Measurements from ENCODE around the gene WWP2.
"Not testable (repeated sequence)": the region's sequence is repeated elsewhere in the genome, so short reads cannot be mapped to it uniquely, and the experiment has no call there.

Gene WWP2

DNA sequence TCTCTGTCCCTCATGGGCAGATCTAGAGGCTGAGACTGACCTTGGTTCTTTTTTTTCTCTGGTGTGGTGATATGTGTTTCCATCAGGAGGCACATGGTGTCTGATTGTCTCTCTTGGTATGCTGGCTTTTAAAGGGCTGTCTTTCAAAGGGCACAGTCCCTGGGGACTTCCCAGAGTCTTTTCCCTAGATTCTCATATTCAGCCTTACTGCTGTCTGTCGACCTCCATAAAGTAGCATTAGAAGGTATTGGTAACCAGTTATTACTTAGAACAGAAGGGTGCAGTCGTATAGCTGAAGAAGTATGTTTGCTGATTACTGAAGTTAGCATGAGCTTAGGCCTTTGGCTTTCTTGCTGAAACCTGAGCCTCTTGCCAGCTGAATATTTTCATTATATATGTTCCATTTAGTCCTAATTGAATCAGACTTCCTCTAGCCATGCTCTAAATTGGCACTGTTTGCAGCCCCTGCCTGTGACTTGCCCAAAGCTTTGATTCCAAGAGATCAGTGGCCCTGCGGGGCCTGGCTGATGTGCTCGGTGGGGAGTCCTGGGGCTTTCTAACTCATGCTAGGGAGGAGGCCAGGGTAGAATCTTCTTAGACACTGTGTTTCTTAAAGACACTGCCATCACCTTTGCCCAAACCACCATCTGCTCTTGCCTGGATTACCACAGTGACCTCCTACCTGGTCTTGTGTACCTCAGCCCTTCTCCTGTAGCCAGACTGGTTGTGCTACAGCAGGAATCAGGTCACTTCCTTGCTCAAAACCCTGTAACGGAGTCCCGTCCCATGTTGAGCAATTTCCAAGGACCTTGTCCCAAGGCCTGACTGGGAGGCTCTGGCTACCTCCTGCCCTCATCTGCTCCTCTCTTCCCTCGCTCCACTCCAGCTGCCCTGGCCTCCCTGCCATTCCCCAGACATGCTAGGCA is 71.5 kb downstream of the WWP2 start:
- DNase-seq: no peak

DNA sequence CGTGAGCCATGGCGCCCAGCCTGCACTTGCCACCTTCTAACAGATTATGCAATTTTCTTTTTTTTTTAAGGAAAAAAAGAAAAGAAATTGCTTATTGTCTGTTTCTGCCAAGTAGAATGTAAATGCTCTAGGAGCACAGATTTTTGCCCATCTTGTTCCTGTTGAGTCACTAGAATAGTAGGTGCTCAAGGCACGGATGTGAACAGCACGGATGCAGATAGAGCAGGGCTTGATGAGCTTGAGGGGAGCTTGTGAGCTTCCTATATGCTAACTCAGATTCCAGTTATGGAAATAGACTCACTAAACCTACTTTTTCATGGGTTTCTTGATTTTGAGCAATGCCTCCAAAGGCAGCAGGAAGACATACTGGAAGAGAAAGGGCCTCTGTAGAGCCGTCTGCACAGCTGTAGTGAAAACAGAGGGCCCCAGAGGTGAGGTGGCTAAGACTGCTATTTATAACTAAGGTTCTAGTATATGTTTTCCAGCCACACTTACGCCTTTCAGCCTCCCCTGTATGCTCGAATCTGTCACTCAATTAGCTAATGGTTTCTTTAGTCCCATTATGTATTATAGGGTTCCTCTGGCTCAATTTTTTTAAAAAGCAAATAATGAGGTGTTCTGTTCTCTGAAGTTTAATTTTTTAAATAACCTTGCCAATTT is 72.8 kb downstream of the WWP2 start:
- no peak for DNase-seq

DNA sequence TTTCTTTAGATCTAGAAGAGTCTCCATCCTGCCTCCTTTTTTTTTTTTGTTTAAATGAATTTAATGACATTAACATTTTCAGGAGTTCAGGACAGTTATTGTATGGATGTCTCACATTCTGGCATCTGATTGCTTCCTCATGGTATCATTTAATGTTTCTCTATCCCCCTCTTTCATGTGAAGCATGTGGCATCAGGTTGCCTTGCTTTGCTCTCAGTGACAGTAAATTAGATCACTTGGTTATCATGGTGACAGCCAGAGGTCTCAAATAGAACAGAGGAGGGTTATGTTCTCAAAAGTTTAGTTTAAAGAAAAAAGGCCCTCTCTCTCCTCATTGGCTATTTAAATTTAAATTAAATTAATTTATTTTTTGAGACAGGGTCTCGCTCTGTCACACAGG is 74.1 kb downstream of the WWP2 start:
- DNase-seq: no peak

DNA sequence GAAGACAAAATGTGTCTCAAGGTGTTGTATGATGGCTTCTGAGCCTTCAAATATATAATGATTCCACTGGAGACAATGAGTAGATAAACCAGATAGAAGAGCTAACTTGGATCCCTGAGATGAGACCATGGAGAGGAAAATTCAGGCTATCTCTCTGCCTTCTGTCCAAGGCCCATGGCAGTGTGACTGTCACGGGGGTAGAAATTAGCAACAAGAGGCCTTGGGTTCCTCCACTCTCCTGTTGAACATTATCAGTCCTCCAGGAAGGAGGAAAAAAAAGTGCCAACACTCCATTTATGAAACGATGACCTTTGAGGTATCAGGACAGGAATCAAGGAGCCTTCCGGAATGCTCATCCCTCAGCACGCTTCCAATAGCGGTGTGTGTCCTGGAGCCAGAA is 75.2 kb downstream of the WWP2 start:
- no peak for DNase-seq

DNA sequence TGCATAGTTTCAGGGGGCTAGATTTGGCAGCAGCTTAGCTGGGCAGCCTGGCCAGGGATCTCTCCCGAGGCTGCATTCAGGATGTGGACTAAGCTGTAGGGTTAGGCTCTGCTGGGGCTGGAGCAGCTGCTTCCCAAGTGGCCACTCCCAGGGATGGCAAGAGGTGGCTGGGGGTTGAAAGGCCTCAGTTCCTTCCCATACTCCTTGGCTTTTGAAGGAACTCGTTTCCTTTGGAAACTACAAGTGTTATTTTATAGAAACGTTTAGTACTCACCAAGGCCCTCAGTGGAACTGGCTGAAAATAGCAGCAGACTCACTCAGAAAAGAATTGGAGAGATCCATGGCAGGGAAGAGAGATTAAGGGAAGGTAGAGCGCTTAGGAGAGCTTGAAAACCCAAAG is 76.4 kb downstream of the WWP2 start:
- DNase-seq: no peak

DNA sequence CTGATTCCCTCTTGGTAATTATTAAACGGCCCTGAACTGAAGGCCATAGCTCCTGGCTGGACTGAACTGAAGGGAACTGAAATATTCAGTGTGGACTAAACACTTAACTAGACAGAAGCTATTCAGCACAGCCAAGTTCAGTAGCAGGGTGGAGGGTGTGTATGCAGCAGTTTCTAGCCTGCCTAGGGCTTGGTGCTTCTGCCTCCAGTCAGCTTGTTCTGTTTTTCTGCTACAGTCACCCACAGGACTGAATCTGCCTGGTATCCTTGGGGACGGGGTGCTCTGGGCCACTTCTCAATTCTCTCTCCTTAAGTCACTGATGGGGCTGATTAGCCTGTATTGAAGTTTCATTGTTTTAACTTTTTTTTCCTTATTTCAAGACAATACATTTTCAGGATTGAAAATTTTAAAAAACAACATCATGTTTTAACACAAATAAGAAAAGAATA is 77.1 kb downstream of the WWP2 start:
- no peak for DNase-seq

DNA sequence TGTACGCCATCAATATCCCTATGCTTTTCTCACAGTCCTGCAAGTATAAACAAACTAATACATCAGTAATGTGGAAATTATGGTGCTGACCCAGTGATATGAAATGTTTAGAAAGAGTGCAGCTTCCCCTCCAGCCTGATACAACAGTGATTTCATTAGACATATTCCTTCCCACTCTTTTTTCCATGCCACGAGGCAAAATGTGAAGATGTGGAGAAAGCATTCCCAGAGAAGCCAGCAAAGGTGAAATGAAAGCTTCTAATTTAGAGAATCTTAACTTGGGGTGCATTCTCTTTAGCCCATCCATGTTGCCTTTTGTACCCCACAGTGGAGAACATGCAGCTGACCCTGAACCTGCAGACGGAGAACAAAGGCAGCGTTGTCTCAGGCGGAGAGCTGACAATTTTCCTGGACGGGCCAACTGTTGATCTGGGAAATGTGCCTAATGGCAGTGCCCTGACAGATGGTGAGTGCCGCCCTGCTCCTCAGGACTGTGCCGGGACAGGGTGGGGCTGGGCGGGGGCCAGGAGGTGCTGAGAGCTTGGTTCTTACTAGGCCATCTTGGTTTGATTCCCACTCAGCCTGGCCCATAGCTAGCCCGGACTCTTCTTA is 77.8 kb downstream of the WWP2 start:
- no peak for DNase-seq

DNA sequence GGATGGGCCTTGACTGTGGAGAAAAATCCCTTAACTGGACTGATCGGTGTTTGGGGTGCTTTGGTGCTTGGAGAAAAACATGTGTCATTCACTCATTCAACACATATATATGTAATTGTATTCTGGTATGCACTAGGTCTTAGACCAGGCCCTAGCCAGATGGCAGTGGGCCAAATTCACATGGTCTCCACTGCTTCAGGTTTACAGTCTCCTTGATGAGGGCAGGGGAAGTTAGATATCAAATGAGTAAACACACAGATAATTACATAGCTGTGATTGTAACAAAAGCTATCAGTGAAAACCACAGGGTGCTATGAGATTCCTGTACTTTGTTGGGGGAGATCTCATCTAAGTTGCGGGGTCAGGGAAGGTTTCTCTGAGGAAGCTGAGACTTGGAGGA is 78.8 kb downstream of the WWP2 start:
- DNase-seq: no peak

DNA sequence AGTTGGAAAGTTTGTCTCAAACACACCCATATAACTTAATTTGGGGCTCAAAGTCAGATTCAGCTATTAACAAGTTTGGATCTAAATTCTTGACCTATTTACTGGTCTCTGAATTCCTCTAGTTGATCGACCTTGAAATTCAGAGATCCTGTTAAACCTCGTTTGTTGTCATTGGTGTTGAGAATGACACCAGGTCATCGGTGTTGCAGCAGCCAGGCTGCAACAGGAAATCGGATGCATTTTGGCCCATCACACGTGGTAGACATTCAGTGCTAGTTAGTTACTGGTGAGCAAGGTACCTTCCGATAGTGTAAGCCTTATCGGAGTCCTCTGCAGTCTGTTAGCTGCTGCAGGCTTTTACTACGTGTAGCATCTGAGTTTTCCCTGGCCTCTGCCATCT is 82.3 kb downstream of the WWP2 start:
- DNase-seq: no peak

DNA sequence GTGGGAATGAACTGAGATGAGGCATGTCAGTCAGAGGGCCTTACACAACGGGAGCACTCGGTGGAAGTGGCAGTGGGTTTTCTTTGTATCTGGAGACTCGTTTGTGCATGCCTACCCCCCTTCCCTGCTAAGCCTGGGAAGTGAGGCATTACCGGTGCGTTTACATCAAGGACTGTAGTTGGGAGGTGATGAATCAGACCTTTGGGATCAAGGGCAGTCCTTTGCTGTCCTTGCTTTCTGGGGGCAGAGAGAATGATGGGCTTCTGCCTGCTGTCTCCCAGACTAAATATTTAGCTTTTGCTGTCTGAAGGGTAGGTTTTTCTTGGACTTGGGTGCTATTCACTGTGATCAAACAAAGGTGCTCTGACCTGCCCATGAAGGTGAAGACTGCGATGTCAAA is 83.0 kb downstream of the WWP2 start:
- no peak for DNase-seq

DNA sequence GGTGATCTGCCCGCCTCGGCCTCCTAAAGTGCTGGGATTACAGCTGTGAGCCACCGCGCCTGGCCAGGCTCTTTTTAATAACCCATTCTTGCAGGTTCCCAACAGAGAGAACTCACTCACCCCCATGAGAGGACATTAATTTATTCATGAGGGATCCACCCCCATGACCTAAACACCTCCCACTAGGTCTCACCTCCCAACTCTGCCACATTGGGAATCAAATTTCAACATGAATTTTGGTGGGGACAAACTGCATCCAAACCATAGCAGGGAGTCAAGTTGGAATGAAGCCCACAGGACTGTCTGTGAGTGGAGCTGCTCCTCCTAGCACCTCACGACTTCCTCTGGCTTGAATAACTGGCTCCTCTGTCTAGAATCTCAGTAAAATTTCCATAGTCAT is 85.5 kb downstream of the WWP2 start:
- no peak for DNase-seq

DNA sequence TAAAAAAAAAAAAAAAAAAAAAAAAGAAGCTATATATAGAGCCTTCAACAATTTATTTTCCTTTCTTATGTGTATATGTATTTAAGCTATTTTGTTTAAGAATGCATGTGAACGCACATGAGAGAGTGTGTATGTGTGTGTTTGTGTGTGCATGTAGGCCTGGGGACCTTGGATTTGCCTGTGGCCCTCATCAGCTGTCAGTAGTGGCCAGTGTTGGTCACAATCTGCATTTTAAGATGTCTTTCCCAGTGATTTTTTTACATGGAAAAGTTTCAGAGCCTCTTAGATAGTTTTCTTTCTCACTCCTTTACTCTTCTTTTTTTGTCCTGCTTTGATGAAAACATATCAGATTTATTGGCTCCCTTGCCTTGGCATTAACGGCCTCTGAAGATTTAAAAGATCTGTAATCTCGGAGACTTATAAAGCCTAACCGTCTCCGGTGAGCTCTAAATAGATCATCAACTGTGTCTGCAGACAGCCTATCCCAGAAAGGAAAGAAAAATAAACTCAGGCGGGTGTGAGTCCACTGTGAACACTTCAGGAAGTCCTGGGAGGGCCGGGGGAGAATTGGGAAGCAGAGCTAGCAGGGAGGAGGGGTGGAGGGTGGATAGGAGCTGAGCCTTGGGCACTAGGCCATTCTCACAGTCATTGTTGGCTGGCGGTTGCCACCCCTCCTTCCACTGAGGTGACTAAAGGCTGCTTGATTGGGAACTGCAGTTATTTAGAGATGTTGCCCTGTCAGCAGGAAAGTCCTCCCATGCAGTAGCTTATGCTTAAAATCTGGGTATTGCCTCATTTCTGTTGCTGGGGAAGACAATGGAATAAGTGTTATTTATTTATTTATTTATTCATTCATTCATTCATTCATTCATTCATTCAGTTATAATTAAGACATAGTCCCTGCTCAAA is 86.8 kb downstream of the WWP2 start:
- no peak for DNase-seq

DNA sequence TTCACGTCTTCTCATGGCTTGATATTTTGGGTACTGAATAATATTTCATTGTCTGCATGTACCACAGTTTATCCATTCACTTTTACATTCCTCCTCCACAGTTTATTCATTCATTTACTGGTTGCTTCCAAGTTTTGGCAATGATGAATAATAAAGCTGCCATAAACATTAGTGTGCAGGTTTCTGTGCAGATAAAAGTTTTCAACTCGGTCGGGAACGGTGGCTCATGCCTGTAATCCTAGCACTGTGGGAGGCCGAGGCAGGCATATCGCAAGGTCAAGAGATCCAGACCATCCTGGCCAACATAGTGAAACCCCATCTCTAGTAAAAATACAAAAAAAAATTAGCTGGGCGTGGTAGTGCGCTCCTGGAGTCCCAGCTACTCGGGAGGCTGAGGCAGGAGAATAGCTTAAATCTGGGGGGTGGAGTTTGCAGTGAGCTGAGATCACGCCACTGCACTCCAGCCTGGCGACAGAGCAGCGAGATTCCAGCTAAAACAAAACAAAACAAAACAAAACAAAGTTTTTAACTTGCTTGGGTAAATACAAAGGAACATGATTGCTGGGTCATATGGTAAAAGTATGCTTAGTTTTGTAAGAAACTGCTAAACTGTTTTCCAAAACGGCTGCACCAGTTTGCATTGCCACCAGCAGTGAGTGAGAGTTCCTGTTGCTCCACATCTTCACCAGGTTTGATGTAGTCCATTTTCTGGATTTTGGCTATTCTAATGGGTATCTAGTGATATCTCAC is 89.5 kb downstream of the WWP2 start:
- DNase-seq: no peak

DNA sequence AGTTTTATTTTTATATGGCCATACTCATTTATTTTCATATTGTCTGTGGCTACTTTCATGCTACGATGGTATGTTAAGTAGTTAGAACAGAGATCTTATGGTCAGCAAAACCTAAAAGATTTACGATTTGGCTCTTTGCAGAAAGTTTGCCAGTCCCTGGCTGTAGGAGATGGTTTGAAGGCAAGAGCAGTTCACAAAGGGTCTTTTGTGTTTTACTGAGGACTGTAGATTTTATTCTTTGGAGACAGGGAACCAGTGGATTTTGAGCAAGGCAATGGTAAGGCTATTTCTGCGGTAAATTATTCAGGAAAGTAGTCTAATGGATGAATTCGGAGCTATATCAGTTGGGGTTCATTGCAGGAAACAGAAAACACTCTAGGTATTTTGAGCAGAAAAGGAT is 90.7 kb downstream of the WWP2 start:
- no peak for DNase-seq

DNA sequence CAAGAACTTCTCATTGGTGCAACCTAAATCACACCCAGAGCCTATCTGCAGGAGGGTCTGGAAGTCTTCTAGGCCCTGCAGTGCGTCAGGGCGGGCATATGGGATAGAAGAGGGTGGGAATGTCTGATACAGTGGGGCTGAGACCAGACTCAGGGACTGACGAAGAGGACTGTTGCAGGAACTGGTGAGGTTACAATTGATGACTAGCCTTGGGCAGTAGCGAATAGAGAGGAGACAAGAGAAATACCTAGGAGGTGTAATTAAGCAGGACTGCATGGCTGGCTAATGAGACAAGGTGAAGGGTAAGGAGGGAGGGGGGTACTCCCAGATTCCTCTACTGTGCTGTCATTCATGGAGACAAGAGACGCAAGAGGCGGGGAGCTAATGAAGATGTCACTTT is 91.3 kb downstream of the WWP2 start:
- no peak for DNase-seq

DNA sequence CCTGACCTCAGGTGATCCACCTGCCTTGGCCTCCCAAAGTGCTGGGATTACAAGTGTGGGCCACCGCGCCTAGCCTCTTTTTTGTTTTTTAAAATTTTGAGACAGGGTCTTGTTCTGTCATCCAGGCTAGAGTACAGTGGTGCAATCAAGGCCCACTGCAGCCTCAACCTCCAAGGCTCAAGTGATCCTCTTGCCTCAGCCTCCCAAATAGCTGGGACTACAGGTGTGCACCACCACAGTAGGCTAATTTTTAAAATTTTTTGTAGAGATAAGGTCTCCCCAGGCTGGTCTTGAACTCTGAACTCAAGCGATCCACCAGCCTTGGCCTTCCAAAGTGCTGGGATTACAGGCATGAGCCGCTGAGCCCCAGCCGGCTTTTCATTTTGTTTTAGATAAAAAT is 92.6 kb downstream of the WWP2 start:
- DNase-seq: not testable (repeated sequence)

DNA sequence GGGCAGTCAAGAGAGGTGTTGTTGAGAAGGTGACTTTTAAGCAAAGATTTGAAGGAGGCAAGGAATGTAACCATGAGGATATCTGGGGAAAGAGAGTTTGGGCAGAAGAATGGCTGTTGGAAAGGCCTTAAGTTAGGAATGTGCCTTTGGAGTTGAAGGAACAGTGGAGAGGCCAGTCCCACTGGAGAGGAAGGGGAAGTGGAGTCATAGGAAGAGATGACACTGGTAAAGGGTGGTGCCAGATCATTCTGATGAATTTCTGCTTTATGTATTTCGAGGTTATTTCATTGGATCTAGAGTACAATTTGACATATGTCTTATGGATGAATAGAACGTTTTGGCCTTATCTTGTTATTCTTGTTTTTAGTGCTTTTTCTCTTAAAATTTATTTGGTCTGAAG is 93.5 kb downstream of the WWP2 start:
- DNase-seq: no peak

DNA sequence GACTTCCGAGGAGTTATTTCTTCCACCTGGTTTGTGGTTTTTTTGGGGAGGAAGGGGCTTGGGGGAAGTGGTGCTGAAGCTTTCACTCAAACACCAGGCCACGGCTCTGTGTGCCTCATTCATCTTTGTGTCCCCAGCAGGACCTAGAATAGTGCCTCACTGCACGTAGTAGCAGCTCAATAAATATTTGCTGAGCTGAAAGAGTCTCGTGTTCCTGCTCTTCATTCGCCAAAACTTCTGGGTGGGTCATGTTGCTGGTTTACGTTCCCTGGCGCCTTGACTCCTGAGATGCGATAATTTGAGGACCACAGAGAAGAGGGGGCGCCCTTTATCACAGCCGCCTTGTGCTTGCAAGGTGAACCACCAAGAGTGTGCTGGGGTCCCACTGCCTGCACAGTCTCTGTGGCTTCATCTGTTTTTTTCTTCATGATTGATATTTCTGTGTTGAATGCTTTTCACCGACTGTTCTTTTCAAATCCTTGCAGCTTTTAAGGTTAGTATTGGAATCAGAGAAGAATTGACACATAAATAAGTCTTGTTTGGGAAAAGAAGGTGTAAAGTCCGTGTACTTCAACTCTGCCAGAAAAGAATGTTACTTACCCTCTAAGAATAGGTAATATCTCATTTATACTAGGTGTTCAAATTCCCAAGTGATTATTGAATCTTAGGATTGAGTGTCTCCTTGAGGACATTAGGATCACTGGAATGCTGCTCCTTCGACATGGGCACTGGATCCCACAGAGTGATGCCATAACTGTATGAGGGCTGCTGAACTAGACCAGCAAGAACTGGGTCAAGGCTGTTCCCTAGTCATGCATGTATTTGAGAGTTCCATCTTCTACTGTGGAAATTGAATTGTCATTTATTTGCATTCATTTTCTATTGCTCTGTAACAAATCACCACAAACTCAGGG is 96.3 kb downstream of the WWP2 start:
- DNase-seq: no peak

DNA sequence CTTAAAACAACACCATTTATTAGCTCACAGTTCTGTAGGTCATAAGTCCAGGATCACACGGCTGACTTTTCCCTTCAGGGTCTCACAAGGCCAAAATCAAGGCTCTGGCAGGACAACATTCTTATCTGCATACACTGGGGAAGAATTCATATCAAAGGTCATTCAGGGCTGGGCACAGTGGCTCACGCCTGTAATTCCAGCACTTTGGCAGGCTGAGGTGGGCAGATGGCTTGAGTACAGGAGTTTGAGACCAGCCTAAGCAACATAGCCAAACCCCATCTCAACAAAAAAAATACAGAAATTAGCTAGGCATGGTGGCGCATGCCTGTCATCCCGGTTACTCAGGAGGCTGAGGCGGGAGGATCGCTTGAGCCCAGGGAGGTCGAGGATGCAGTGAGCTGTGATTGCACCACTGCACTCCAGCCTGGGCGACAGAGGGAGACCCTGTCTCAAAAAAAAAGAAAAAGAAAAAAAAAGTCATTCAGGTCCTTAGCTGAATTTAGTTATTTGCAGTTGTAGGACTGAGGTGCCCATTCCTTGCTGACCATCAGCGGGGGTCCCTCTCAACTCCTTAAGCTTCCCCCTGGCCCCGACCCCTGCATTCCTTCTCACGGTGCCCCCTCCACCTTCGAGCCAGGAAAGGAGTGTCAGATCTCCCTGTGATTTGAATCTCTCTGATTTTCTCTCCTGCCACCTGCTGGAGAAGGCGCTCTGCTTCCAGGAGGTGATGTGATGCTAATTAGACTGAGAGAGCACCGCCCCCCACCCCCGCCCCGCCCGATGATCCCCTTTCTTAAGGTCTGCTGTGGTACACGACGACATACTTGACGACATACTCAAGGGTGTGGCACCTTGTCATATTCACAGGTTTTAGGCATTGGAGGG is 97.2 kb downstream of the WWP2 start:
- DNase-seq: no peak
